Occipital lobe (tissue), 2 donors: ENCODE data around the gene MMRN2. TPM values are rescaled to one million over a fixed set of nuclear protein-coding genes. Genes with fewer than 3 reads are reported as not detected.
"Not testable (repeated sequence)": the region's sequence is repeated elsewhere in the genome, so short reads cannot be mapped to it uniquely, and the experiment has no call there.

Experiments used
- DNase-seq: peaks from one replicate; lab custom pipeline; 2025; lab: John Stamatoyannopoulos, UW
- total RNA-seq: library from RNA; depleted of rRNA; stranded (reverse); fragments of >200 nt; gene quantifications from one replicate; pipeline ENCODE4 v1.2.3, GENCODE V29; 2014

MMRN2 gene
- 4.8 TPM for total RNA-seq

DNA sequence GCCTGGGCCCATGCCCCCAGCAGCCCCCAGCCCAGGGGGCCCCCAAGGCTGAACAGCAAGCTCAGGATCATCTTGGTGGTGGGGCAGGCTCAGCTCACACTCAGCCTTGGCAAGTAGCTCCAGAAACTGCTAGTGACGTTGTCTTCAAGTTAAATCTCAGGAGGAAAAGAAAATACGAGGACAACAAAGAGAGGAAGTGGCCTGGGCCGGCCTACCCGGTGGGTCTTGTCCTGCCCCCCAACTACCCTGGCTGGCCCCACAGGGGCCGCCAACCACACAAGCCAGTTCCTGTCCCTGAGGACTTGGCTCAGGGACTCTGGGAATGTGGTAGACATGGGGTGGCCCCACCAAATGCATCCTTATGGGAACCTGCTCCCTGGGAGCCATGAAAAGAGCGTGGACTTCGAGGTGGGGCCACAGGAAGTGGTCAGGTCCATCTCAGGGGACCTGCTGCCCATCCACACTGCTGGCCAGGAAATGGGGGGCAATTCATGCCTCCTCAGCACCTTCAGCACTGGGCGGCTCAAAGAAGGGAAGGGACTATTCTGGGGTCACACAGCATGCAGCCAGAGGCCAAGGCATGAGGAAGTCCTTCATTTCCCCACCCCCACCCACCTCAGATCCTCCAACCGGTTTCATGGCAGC, at the start of gene MMRN2:
TSS of gene MMRN2 (minus strand) at position 145 of the 645 bp plus-strand sequence. CDS start at position 71, 74 bp downstream.
- DNase-seq, result no peak

DNA sequence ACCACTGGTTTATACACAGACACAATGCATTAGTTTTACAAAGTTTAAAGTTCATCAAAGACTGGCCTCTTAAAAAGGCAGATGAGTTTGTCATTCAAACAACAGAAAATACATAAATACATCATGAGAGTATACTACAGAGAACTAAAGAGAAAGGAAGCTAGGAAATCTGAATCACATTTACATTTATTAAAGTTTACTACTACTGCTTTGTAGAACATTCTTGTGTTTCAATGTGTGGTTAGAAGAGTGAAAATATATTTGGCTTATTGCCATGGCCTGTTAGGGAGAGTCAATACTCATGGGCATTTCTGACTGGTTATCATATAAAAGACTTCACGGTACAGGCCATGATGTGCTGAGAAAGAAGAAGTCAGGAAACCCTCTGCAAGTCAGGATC, 49.7 kb upstream of the MMRN2 start:
- not testable (repeated sequence) for DNase-seq

GRCh38 chr10:87000491-87000890, 43.1 kb upstream of the MMRN2 start:
- no peak for DNase-seq

DNA sequence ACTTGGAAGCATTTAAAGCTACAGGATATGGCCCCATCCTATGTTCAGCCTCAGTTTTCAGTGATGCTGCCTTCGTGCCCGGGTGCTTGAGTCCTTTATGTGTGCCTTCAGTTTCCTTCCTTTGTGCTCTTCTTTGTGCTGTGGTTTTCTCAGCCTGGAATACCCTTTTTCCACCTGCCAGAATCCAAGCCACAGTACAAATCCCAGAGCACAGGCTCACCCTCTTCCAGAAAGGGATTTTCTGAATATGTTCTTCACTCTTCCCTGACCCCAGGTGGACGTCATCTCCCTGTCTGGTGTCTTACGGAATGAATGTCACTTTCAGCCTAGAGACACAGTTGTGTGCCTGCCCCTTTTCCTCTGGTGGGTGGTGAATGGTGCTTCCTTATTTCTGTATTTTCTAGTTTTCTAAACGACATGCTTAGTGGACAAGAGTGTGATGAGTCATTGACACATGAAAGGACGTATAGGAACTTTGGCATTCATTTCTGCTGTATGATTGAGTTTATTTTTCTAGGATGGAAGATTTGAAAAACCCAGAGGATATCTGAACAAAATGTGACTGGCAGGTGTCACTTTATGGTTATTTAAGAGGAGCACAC, 42.5 kb upstream of the MMRN2 start:
- DNase-seq, result not testable (repeated sequence)

DNA sequence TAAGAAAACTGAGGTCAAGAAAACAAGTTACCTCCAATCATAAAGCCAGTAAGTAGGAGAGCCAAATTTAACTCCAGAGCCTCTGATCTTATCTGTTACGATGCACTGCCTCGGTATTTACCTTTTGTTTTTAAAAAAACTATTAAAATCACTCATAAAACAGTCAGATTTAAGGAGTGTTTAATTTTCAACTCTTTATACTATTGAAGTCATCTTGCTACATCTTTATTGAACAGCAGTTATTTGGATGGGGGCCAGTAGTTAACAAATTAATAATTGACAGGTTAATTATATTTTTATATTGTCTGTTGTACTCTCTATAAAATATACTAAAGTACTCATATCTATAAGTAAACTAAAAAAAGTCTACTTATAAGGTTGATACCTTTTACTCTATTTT, 35.5 kb upstream of the MMRN2 start:
- DNase-seq, result no peak

DNA sequence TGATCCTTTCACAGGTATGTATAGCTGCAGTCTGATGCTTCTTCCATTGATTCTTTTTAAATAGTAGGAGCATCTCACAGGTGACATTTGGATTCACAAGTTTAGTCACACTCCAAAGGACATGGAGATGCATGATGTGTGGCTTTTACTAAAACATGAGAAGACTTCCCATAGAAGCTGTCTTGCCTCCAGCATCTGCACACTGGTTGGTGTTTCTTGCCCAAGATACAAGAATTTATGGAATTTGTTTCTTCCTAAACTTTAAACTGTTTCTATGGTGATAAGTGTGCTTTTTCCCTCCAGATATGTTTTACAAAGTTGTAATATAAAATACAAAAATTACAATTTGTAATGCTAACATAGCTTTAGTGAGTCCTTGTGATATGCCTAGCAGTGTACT, 35.0 kb upstream of the MMRN2 start:
- DNase-seq, result no peak

GRCh38 chr10:86991362-86991761, 33.9 kb upstream of the MMRN2 start:
- DNase-seq, result not testable (repeated sequence)

GRCh38 chr10:86988520-86988919, 31.1 kb upstream of the MMRN2 start:
- no peak for DNase-seq

DNA sequence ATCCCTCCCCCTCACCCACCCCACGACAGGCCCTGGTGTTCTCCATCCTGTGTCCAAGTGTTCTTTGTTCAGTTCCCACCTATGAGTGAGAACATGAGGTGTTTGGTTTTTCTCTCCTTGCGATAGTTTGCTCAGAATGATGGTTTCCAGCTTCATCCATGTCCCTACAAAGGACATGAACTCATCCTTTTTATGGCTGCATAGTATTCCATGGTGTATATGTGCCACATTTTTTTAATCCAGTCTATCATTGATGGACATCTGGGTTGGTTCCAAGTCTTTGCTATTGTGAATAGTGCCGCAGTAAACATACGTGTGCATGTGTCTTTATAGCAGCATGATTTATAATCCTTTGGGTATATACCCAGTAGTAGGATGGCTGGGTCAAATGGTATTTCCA, 27.1 kb upstream of the MMRN2 start:
- not testable (repeated sequence) for DNase-seq

DNA sequence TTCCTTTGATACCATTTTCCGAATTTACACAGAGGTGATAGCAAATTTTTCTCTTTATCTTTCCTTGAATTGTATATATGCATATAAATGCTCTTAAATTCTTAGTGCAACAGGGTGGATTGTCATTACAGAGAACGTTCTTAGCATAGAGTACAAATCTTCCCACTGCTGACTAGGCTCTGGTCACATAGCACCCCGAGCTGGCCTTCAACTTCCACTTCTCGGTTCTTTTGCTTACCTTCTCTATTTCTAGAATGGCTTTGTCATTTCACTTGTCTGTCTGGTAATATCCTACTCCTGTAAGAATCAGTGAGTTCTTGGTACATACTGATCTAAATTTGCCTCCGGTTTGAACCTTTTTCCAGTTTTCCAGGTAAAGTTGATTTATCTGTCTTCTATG, 24.3 kb upstream of the MMRN2 start:
- no peak for DNase-seq

DNA sequence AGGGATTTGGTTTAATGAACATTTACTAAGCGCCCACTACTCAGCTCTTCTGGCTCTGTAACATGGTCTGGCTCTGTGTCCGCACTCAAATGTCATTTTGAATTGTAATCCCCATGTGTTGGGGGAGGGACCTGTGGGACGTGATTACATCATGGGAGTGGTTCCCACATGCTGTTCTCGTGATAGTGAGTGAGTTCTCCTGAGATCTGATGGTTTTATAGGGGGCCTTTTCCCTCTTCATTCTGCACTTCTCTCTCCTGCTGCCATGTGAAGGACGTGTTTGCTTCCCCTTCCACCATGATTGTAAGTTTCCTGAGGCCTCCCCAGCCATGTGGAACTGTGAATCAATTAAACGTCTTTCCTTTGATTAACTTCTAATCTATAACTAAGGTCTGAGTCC, 23.6 kb upstream of the MMRN2 start:
- not testable (repeated sequence) for DNase-seq

DNA sequence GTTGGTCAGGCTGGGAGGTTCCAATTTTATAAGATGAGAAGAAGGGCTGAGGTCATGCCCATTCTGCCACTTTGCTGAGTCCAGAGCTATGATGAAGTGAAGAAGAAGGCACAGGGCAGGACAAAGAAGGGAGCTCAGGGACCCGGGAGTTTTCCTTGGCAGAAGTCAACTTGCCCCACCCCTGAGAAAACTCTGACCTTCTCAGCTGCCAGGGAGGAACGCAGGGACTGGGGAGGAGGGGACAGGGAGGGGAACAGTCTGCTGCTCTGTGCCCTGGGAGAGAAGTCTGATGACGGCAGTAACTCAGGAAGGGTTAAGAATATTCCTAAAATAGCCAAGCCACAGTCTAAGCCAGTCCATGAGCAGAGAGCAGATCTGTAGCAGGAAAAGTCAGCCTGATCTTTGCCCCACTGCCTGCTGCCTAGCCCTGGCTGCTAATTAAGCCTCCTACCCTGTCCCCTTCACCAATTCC, 22.6 kb upstream of the MMRN2 start:
- no peak for DNase-seq

DNA sequence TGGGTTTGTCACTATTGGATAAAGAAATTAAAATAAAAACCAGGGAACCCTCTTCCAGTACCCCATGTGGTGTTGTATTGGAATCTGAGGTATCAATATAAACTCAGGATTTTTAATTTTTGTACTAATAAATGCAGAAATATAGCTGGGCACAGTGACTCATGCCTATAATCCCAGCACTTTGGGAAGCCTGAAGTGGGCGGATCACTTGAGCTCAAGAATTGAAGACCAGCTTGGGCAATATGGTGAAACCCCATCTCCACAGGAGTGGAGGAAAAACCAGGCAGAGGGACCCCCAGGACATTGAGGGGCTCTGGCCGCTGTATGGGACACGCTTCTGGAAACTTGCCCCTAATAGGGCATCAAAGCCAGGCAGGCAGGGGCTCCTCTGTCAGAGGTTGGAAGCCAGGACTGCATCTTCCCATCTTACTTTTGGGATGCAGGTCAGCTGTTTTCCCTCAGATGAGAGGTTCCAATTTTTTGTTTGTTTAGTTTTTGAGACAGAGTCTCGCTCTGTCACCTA, 21.9 kb upstream of the MMRN2 start:
- no peak for DNase-seq

DNA sequence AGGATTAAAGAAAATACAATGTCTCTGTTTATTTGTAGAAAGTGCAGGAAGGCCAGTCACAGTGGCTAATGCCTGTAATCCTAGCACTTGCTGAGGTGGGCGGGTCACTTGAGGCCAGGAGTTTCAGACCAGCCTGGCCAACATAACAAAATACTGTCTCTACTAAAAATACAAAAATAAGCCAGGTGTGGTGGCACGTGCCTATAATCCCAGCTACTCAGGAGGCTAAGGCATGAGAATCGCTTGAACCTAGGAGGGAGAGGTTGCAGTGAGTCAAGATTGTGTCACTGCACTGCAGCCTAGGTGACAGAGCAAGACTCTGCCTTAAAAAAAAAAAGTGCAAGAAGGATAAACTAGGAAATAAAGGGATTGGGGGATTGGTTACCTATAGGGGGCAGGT, 21.0 kb upstream of the MMRN2 start:
- not testable (repeated sequence) for DNase-seq

DNA sequence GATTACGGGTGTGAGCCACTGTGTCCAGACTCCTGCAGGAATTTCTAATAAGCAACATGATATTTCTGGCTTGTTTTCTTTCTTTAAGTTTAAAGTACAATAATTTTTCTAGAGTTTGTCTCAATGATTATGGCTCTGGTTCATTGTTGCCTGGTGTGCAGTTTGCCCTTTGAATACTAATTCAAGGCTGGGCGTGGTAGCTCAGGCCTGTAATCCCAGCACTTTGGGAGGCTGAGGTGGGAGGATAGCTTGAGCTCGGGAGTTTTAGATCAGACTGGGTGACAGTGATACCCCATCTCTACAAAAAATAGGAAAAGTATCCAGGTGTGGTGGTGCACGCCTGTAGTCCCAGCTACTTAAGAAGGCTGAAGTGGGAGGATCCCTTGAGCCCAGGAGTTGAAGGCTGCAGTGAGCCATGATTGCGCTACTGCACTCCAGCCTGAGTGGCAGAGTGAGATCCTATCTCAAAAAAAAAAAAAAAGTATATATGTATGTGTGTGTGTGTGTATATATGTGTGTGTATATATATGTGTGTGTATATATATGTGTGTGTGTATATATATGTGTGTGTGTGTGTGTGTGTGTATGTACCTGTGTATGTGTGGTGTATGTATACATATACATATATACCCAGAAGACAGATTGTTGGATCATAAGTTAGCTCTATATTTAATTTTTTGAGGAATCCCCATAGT, 19.1 kb upstream of the MMRN2 start:
- no peak for DNase-seq

DNA sequence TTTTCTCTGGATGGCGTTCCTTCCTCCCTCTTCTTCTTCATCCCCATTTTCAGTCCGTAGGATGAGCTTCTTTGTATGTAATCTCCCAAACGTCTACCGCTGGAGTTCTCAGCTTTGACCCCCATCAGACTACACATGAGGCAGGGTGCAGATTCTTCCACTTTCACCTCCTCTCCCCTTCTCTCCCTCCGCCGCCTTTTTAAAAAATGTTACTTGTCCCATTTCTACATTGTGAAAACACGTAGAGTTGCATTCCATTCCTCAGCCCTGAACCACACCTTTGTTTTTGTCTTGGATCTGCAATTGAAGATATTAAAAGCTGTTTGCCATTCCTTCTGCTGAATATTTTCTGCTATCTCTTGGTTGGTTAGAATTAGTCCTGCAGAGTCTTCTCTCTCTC, 17.1 kb upstream of the MMRN2 start:
- DNase-seq, result no peak

GRCh38 chr10:86972613-86973380, 15.4 kb upstream of the MMRN2 start:
- DNase-seq, result no peak

GRCh38 chr10:86971232-86971991, 14.0 kb upstream of the MMRN2 start:
- DNase-seq, result peak; percentile 31

GRCh38 chr10:86970982-86971231, 13.5 kb upstream of the MMRN2 start:
- no peak for DNase-seq

DNA sequence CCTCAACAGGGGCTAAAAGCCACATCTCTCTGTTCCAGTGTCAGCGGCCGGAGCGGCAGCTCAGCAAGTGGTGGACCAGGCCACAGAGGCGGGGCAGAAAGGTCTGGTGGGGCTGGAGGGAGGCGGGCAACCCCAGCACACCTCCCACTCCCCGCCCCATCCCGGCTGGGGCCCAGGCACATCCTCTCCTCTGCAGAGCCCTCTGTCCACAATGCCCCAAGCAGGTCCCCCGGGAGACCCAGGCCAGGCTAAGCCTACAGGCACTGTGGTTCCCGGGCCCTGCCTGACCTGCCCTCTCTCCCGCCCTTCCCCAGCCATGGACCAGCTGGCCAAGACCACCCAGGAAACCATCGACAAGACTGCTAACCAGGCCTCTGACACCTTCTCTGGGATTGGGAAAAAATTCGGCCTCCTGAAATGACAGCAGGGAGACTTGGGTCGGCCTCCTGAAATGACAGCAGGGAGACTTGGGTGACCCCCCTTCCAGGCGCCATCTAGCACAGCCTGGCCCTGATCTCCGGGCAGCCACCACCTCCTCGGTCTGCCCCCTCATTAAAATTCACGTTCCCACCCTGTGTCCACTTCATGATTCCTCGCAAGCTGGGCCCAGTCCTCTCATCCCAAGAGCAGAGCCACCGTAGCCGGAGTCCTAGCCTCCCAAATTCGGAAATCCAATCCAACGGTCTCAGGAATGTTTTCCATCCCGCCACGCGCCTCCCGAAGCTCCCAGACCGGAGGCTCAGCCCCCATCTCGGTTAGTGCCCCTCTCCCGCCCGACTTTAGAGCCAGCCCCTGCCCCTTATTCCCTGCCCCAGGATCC, 13.0 kb upstream of the MMRN2 start:
- DNase-seq, result no peak
